Mesothelial cell of epicardium (in vitro differentiated cells): ENCODE measurements around the gene PGBD5. TPM values are rescaled to one million over a fixed set of nuclear protein-coding genes. Genes with fewer than 3 reads are reported as not detected.

Source experiments
- DNase-seq, 2 experiments: peaks; one replicate each; pipeline ENCODE4 v3.0.0; 2021; ENCODE audit warnings: low spot score in 2 of 2; ENCODE audit not compliant: unreplicated experiment in 2 of 2
- H3K27ac Mint-ChIP-seq: 2 replicates; pipeline ENCODE4 v1.8.0; 2021; ENCODE audit warnings: mixed read lengths
- H3K27me3 Mint-ChIP-seq: 2 replicates; pipeline ENCODE4 v1.8.0; 2021; ENCODE audit warnings: low read depth, mixed read lengths
- H3K36me3 Mint-ChIP-seq: 2 replicates; pipeline ENCODE4 v1.8.0; 2021; ENCODE audit warnings: mixed read lengths
- H3K4me1 Mint-ChIP-seq: 2 replicates; pipeline ENCODE4 v1.8.0; 2021; ENCODE audit warnings: mixed read lengths
- H3K4me3 Mint-ChIP-seq: 2 replicates; pipeline ENCODE4 v1.8.0; 2021; ENCODE audit warnings: mild to moderate bottlenecking, moderate library complexity, mixed read lengths
- H3K9me3 Mint-ChIP-seq: 2 replicates; pipeline ENCODE4 v1.8.0; 2021; ENCODE audit warnings: mixed read lengths
- total RNA-seq: library from RNA; stranded (reverse); gene quantifications from 3 replicates; pipeline ENCODE4 v1.2.1, GENCODE V29; 2021
- TF ChIP-seq, protein P1 (sequence below): fragments of 200-600 bp; sonication (generic); IDR thresholded peaks from one replicate; pipeline ENCODE4 v1.5.0; 2021; ENCODE audit warnings: antibody characterized with exemption; ENCODE audit not compliant: unreplicated experiment

The PGBD5 gene
- total RNA-seq, 1 donor from 2014 or later: 0.94 TPM

GRCh38 chr1:230349020-230349393 lies 77.1 kb downstream of the PGBD5 start:
- Mint-ChIP-seq H3K36me3 (no peaks in the 10 kb centered on the region), H3K4me1 (peaks cover 13% of the 10 kb centered on the region), H3K27me3 (no peaks in the 10 kb centered on the region), H3K4me3 (no peak overlapping the region), H3K27ac (no peak overlapping the region), H3K9me3 (no peaks in the 10 kb centered on the region)
- DNase-seq: no peak
- TF ChIP-seq, protein P1, sequence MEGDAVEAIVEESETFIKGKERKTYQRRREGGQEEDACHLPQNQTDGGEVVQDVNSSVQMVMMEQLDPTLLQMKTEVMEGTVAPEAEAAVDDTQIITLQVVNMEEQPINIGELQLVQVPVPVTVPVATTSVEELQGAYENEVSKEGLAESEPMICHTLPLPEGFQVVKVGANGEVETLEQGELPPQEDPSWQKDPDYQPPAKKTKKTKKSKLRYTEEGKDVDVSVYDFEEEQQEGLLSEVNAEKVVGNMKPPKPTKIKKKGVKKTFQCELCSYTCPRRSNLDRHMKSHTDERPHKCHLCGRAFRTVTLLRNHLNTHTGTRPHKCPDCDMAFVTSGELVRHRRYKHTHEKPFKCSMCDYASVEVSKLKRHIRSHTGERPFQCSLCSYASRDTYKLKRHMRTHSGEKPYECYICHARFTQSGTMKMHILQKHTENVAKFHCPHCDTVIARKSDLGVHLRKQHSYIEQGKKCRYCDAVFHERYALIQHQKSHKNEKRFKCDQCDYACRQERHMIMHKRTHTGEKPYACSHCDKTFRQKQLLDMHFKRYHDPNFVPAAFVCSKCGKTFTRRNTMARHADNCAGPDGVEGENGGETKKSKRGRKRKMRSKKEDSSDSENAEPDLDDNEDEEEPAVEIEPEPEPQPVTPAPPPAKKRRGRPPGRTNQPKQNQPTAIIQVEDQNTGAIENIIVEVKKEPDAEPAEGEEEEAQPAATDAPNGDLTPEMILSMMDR: no peak

GRCh38 chr1:230348386-230349019 lies 77.6 kb downstream of the PGBD5 start:
- H3K27ac Mint-ChIP-seq: no peak overlapping the region
- peaks cover 13% of the 10 kb centered on the region for H3K4me1 Mint-ChIP-seq
- TF ChIP-seq, protein P1: no peak
- no peaks in the 10 kb centered on the region for H3K9me3 Mint-ChIP-seq
- H3K27me3 Mint-ChIP-seq: no peaks in the 10 kb centered on the region
- no peak for DNase-seq
- no peak overlapping the region for H3K4me3 Mint-ChIP-seq
- H3K36me3 Mint-ChIP-seq: no peaks in the 10 kb centered on the region

- Mint-ChIP-seq H3K27me3 (peaks cover 3% of the 10 kb centered on the region), H3K36me3 (no peaks in the 10 kb centered on the region), H3K9me3 (no peaks in the 10 kb centered on the region), H3K27ac (no peak overlapping the region), H3K4me3 (no peak overlapping the region), H3K4me1 (peaks cover 13% of the 10 kb centered on the region)
- no peak for DNase-seq
- TF ChIP-seq, protein P1: no peak
Observed at GRCh38 chr1:230347896-230348295, 78.2 kb downstream of the PGBD5 start.

- Mint-ChIP-seq H3K27me3 (peaks cover 3% of the 10 kb centered on the region), H3K36me3 (no peaks in the 10 kb centered on the region), H3K4me3 (no peak overlapping the region), H3K9me3 (no peaks in the 10 kb centered on the region), H3K27ac (no peak overlapping the region), H3K4me1 (peaks cover 13% of the 10 kb centered on the region)
- TF ChIP-seq, protein P1: no peak
- DNase-seq: no peak
Observed at GRCh38 chr1:230345139-230345885, 80.8 kb downstream of the PGBD5 start.

DNA sequence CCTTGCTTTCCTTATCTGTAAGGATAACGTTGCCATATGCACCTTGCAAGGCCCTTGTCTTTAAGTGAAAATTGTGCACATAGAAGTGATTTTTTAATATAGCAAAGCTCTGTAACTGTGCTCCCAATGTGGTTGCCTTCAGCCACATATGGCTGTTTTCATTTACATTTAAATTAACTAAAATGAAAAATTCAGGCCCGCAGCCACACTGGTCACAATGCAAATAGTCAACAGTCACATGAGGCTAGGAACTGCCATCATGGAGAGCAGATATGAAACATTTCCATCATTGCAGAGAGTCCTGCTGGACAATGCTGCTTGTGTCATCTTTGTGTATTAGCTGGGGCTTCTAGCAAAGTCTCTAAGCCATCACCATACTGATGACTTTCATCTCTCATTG lies 83.4 kb downstream of the PGBD5 start:
- TF ChIP-seq, protein P1: no peak
- DNase-seq: no peak
- Mint-ChIP-seq H3K27me3 (peaks cover 3% of the 10 kb centered on the region), H3K9me3 (peaks cover 4% of the 10 kb centered on the region), H3K4me1 (no peaks in the 10 kb centered on the region), H3K27ac (no peak overlapping the region), H3K36me3 (no peaks in the 10 kb centered on the region), H3K4me3 (no peak overlapping the region)
